K562 (cell line): ENCODE data around the gene USP24. TPM values are rescaled to one million over a fixed set of nuclear protein-coding genes. Genes with fewer than 3 reads are reported as not detected.

Experiments
- ARHGAP35 ChIP-seq: fragments of 450-650 bp; IDR thresholded peaks from 2 replicates; pipeline ENCODE4 v1.6.1; 2018; ENCODE audit not compliant: partially characterized antibody
- ARNT ChIP-seq, 2 experiments: fragments of 450-650 bp; IDR thresholded peaks; 2 replicates each; pipeline ENCODE4 v1.6.1; 2016; ENCODE audit warnings: mild to moderate bottlenecking in 1 of 2
- CBFA2T3 ChIP-seq: fragments of 450-650 bp; IDR thresholded peaks from 2 replicates; pipeline ENCODE4 v1.6.1; 2017
- CBX1 ChIP-seq: sonication (generic); IDR thresholded peaks from 2 replicates; pipeline ENCODE4 v1.6.1; 2016; ENCODE audit warnings: antibody characterized with exemption, low read depth, mild to moderate bottlenecking
- E2F3 ChIP-seq: fragments of 250-450 bp; sonication (Bioruptor Pico); IDR thresholded peaks from 2 replicates; pipeline ENCODE4 v1.4.0; 2020; ENCODE audit warnings: mild to moderate bottlenecking
- FOXM1 ChIP-seq, 2 experiments: fragments of 450-650 bp in 1 of 2; sonication (generic) in 1 of 2; formaldehyde crosslinking in 1 of 2; IDR thresholded peaks; 2 replicates each; pipeline versions ENCODE4 v1.6.1 to v1.9.0; 2017 to 2022; ENCODE audit warnings: low read depth in 2 of 2, mild to moderate bottlenecking in 2 of 2, missing genetic modification reagents in 1 of 2, moderate library complexity in 1 of 2
- FOXO4 ChIP-seq: fragments of 450-650 bp; formaldehyde crosslinking; IDR thresholded peaks from 2 replicates; pipeline ENCODE4 v1.4.0; 2020; ENCODE audit warnings: mild to moderate bottlenecking, moderate library complexity
- HMG20A ChIP-seq: fragments of 450-650 bp; formaldehyde crosslinking; conservative IDR thresholded peaks from 2 replicates; pipeline ENCODE4 v1.4.0; 2020; ENCODE audit warnings: mild to moderate bottlenecking, mixed read lengths
- MEIS2 ChIP-seq: fragments of 450-650 bp; IDR thresholded peaks from 2 replicates; pipeline ENCODE4 v1.6.1; 2014; ENCODE audit warnings: mild to moderate bottlenecking; ENCODE audit not compliant: partially characterized antibody
- NBN ChIP-seq: fragments of 450-650 bp; IDR thresholded peaks from 2 replicates; pipeline ENCODE4 v1.6.1; 2016; ENCODE audit warnings: low read depth, mild to moderate bottlenecking
- NR4A1 ChIP-seq, 2 experiments: fragments of 250-450 bp in 1 of 2; fragments of 450-650 bp in 1 of 2; sonication (Bioruptor Pico) in 1 of 2; IDR thresholded peaks; 2 replicates each; pipeline versions ENCODE4 v1.4.0 to v1.6.1; 2016 to 2020; ENCODE audit warnings: mild to moderate bottlenecking in 2 of 2, missing compliant biosample characterization in 1 of 2, missing genetic modification characterization in 1 of 2, moderate library complexity in 1 of 2
- PHB2 ChIP-seq: fragments of 450-650 bp; IDR thresholded peaks from 2 replicates; pipeline ENCODE4 v1.6.1; 2017; ENCODE audit warnings: low read depth
- RBM39 ChIP-seq: fragments of 200-400 bp; formaldehyde crosslinking; optimal IDR thresholded peaks from 2 replicates; pipeline ENCODE3; 2018; ENCODE audit warnings: low read depth, low read length
- RCOR1 ChIP-seq, 2 experiments: IDR thresholded peaks; 2 replicates each; pipeline ENCODE4 v1.6.1; 2012; ENCODE audit warnings: low read depth in 2 of 2, low read length in 2 of 2, borderline replicate concordance in 1 of 2, improper control_type of control experiment in 1 of 2
- SAFB ChIP-seq: fragments of 200-400 bp; formaldehyde crosslinking; IDR thresholded peaks from 2 replicates; pipeline ENCODE4 v1.6.1; 2017; ENCODE audit warnings: low read depth, low read length, borderline replicate concordance
- SREBF1 ChIP-seq: fragments of 150-350 bp; IDR thresholded peaks from 2 replicates; pipeline ENCODE4 v1.6.1; 2014; ENCODE audit warnings: antibody characterized with exemption, low read depth, low read length, borderline replicate concordance
- SRF ChIP-seq, 2 experiments: fragments of 250-450, 450-650 bp in 1 of 2; sonication (Bioruptor Pico) in 1 of 2; sonication (generic) in 1 of 2; formaldehyde crosslinking; IDR thresholded peaks; 2 replicates each; pipeline versions ENCODE4 v1.5.0 to v1.5.1; 2020 to 2022; ENCODE audit warnings: mild to moderate bottlenecking in 1 of 2, missing genetic modification reagents in 1 of 2
- ZBTB7A ChIP-seq: IDR thresholded peaks from 2 replicates; pipeline ENCODE4 v1.6.1; 2011; ENCODE audit warnings: low read depth, mild to moderate bottlenecking, low read length, moderate library complexity, borderline replicate concordance; ENCODE audit not compliant: control insufficient read depth
- ZNF395 ChIP-seq: fragments of 200-800 bp; sonication (Bioruptor generic); IDR thresholded peaks from 2 replicates; pipeline ENCODE4 v1.6.1; 2017; ENCODE audit warnings: missing genetic modification characterization, missing compliant biosample characterization
- ZNF431 ChIP-seq: sonication (generic); formaldehyde crosslinking; IDR thresholded peaks from 2 replicates; pipeline ENCODE4 v1.8.0; 2022; ENCODE audit warnings: mild to moderate bottlenecking, missing genetic modification reagents
- ZNF76 ChIP-seq: fragments of 250-450 bp; sonication (Bioruptor Pico); IDR thresholded peaks from 2 replicates; pipeline ENCODE4 v1.4.0; 2020; ENCODE audit warnings: mild to moderate bottlenecking, moderate library complexity, borderline replicate concordance
- ZSCAN29 ChIP-seq: fragments of 450-650 bp; IDR thresholded peaks from 2 replicates; pipeline ENCODE4 v1.6.1; 2017
- polyA plus RNA-seq, 8 experiments: library from polyadenylated mRNA; depleted of rRNA in 4 of 8; stranded (reverse) in 5 of 8; unstranded in 3 of 8; fragments of >200 nt; fragmentation: Nextera tagmentation in 2 of 8; fragmentation: Illumina TruSeq in 1 of 8; extraction: Ambion mirVana in 2 of 8; extraction: Trizol in 1 of 8; gene quantifications; 2 replicates each; pipeline versions ENCODE4 v1.2.1 to v1.2.3, GENCODE V29; 2011 to 2014; ENCODE audit warnings: inconsistent platforms in 1 of 8, missing spikeins in 1 of 8
- total RNA-seq, 7 experiments: library from RNA; depleted of rRNA in 6 of 7; stranded (reverse); fragments of >200 nt in 6 of 7; fragmentation: Illumina TruSeq in 2 of 7; extraction: Trizol in 2 of 7; gene quantifications; 2 replicates each; pipeline versions ENCODE4 v1.2.1 to v1.2.3, GENCODE V29; 2011 to 2021; ENCODE audit warnings: low replicate concordance in 1 of 7
- TF ChIP-seq, protein P1 (sequence below): fragments of 450-650 bp; IDR thresholded peaks from 2 replicates; pipeline ENCODE4 v1.6.1; 2017; ENCODE audit warnings: antibody characterized with exemption
- TF ChIP-seq, protein P2 (sequence below): fragments of 450-650 bp; conservative IDR thresholded peaks from 2 replicates; pipeline ENCODE4 v1.6.1; 2016; ENCODE audit warnings: missing genetic modification characterization, low read depth, mild to moderate bottlenecking, missing compliant biosample characterization, moderate library complexity

The USP24 gene
- total and polyA plus RNA-seq, 9 of the 15 experiments (the other 6 are each of a cell fraction or from before 2014, with no cell fraction given) = 7.7 to 62.6 (median 36.8) TPM

GRCh38 chr1:55197099-55197498 is 18.1 kb downstream of the USP24 start (continued):
- TF ChIP-seq FOXO4 (CRISPR knock-in tag) (no peak), CBX1 (no peak), SRF (CRISPR knock-in tag; IDR thresholded peaks at IDR 0.05) (no peak), FOXM1 (IDR thresholded peaks at IDR 0.05; ENCODE audit: low read depth) (peak; percentile 73), FOXM1 (CRISPR knock-in tag; IDR thresholded peaks at IDR 0.05; ENCODE audit: low read depth) (no peak), ZNF395 (CRISPR knock-in tag) (no peak), ARNT (IDR thresholded peaks at IDR 0.05) (0 out of 4 replicates have a peak, but pooled peaks of 1 of the 2 experiments have one; percentile 51), E2F3 (CRISPR knock-in tag) (no peak), MEIS2 (peak; percentile 35), ZNF76 (CRISPR knock-in tag) (no peak), RCOR1 (IDR thresholded peaks at IDR 0.05; ENCODE audit: borderline replicate concordance in 1 of 2, low read depth in 2 of 2, low read length in 2 of 2) (peak in 1 of 2 experiments; percentile 64; a peak in 1 of 4 replicates), PHB2 (peak; percentile 46; the same call in 1 of the 2 replicates), NBN (0 out of 2 replicates have a peak, but pooled peaks have one; percentile 48), NR4A1 (CRISPR knock-in tag; IDR thresholded peaks at IDR 0.05) (no peak), NR4A1 (tag; IDR thresholded peaks at IDR 0.05) (no peak), HMG20A (CRISPR knock-in tag) (no peak), SREBF1 (no peak), SAFB (no peak), RBM39 (no peak), ZBTB7A (no peak), ZNF431 (CRISPR knock-in tag) (no peak), ARHGAP35 (no peak), ZSCAN29 (no peak), CBFA2T3 (peak; percentile 95)
- TF ChIP-seq, protein P1, sequence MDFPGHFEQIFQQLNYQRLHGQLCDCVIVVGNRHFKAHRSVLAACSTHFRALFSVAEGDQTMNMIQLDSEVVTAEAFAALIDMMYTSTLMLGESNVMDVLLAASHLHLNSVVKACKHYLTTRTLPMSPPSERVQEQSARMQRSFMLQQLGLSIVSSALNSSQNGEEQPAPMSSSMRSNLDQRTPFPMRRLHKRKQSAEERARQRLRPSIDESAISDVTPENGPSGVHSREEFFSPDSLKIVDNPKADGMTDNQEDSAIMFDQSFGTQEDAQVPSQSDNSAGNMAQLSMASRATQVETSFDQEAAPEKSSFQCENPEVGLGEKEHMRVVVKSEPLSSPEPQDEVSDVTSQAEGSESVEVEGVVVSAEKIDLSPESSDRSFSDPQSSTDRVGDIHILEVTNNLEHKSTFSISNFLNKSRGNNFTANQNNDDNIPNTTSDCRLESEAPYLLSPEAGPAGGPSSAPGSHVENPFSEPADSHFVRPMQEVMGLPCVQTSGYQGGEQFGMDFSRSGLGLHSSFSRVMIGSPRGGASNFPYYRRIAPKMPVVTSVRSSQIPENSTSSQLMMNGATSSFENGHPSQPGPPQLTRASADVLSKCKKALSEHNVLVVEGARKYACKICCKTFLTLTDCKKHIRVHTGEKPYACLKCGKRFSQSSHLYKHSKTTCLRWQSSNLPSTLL = peak; percentile 50; the same call in 1 of the 2 replicates
- TF ChIP-seq, protein P2, sequence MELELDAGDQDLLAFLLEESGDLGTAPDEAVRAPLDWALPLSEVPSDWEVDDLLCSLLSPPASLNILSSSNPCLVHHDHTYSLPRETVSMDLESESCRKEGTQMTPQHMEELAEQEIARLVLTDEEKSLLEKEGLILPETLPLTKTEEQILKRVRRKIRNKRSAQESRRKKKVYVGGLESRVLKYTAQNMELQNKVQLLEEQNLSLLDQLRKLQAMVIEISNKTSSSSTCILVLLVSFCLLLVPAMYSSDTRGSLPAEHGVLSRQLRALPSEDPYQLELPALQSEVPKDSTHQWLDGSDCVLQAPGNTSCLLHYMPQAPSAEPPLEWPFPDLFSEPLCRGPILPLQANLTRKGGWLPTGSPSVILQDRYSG (tag) = no peak
